Heart left ventricle (tissue), 16 donors: ENCODE data around the gene TTC3. TPM values are rescaled to one million over a fixed set of nuclear protein-coding genes. Genes with fewer than 3 reads are reported as not detected.
A peak's percentile ranks its signal among the peaks of the same experiment; 100 is the strongest.

Experiments used
- ATAC-seq, 4 donors: fragments of 200-7000 bp; cut with Tn5 transposase; one replicate each; pipeline ENCODE4 v1.9.1; 2020 to 2022; ENCODE audit warnings: moderate library complexity in 4 of 4, mild to moderate bottlenecking in 3 of 4, moderate number of reproducible peaks in 1 of 4
- DNase-seq, 5 donors: peaks; one replicate each; pipeline ENCODE4 v3.0.0-alpha.2; 2020
- H3K27ac ChIP-seq, 12 donors: fragments of 200-600 bp; sonication (generic) in 4 of 12; one replicate each; pipeline versions ENCODE4 v1.5.0 to v1.8.0; 2016 to 2022; ENCODE audit warnings: mild to moderate bottlenecking in 2 of 12
- H3K27me3 ChIP-seq, 9 donors: fragments of 200-600 bp; sonication (generic) in 2 of 9; one replicate each; pipeline versions ENCODE4 v1.5.1 to v1.8.0; 2016 to 2022; ENCODE audit warnings: mild to moderate bottlenecking in 3 of 9
- H3K36me3 ChIP-seq, 9 donors: fragments of 200-600 bp; sonication (generic) in 2 of 9; one replicate each; pipeline versions ENCODE4 v1.5.0 to v1.8.0; 2018 to 2022; ENCODE audit warnings: mild to moderate bottlenecking in 2 of 9
- H3K4me1 ChIP-seq, 12 donors: fragments of 200-600 bp; sonication (generic) in 4 of 12; one replicate each; pipeline versions ENCODE4 v1.5.0 to v1.8.0; 2016 to 2022; ENCODE audit warnings: mild to moderate bottlenecking in 3 of 12
- H3K4me3 ChIP-seq, 12 donors: fragments of 200-600 bp; sonication (generic) in 4 of 12; one replicate each; pipeline versions ENCODE4 v1.5.0 to v1.8.0; 2017 to 2022; ENCODE audit warnings: mild to moderate bottlenecking in 9 of 12, moderate library complexity in 4 of 12
- H3K9me3 ChIP-seq, 12 donors: fragments of 200-600 bp; sonication (generic) in 4 of 12; one replicate each; pipeline versions ENCODE4 v1.5.0 to v1.8.0; 2016 to 2022; ENCODE audit warnings: mild to moderate bottlenecking in 1 of 12
- CTCF ChIP-seq, 12 donors: fragments of 200-600 bp; sonication (generic) in 4 of 12; IDR thresholded peaks; one replicate each; pipeline versions ENCODE4 v1.5.0 to v1.8.0; 2018 to 2022; ENCODE audit warnings: antibody characterized with exemption in 12 of 12, mild to moderate bottlenecking in 5 of 12
- POLR2A ChIP-seq, 2 donors: fragments of 450-650 bp; IDR thresholded peaks; one replicate each; pipeline ENCODE4 v1.6.1; 2017; ENCODE audit warnings: antibody characterized with exemption in 2 of 2, mild to moderate bottlenecking in 2 of 2, moderate library complexity in 2 of 2
- WGBS, 4 donors: extraction: QIAGEN DNeasy Blood & Tissue Kit in 2 of 4; methylation state at CpG; one replicate each; pipeline versions ENCODE4 v1.1.5 to v1.1.7; 2013 to 2018; 5-methylcytosine and 5-hydroxymethylcytosine counted together
- intact Hi-C, 10 donors: fragments of 100-400 bp; cut with DNase I; formaldehyde crosslinking; loops; one replicate each; pipeline versions ENCODE4 v1.11.1 to v1.14.2; 2022
- polyA plus RNA-seq, 2 donors: library from polyadenylated mRNA; stranded (reverse); fragments of 200-250 nt; gene quantifications; one replicate each; pipeline ENCODE4 v1.2.3, GENCODE V29; 2013
- total RNA-seq, 9 donors: library from RNA; depleted of rRNA in 2 of 9; stranded (reverse); fragments of >200 nt in 2 of 9; fragmentation: NEBNext Ultra II Directional in 3 of 9; extraction: Animal tissue kit (Norgen Biotek cat#: 25700) in 3 of 9; gene quantifications; one replicate each; pipeline versions ENCODE4 v1.1.0 to v1.2.4, GENCODE V29; 2016 to 2023
- donor health status: ischemic (EF 13 %, LVEDD 7.1; RV severe dilation, severe dysfunction).
- donor health status: healthy with polysubstance abuse.
- donor health status: DM: no; HTN: yes; CAD: no.
- donor health status: DM: no; HTN: no; CAD: no.
- donor health status: ischemic (EF 25% LVEDD 6.9; RV normal size, moderate dysfunction).
- donor health status: ischemic (EF 25% LVEDD 5.7; RV mildly dilated, moderate dysfunction).
- donor health status: healthy.
- donor health status: DM: yes; HTN: yes; CAD: no.
- donor health status: ischemic (EF 35%, LVEDD 5.7; RV mildly dilated, moderate dysfunction).
- donor health status: nonischemic (EF 11% LVEDD 7.7; RV severe dilation, severe dysfunction).
- donor health status: DM: yes; HTN: yes; CAD: no.
- donor health status: PGD.
- donor health status: ischemic (EF 29% LVEDD 5.4; RV normal size, mild dysfunction).
- donor health status: nonischemic (EF 23%, LVEDD 6.1; RV moderate dilation, normal function).

TTC3 gene
- total and polyA plus RNA-seq, 11 donors = 15.2 to 72.1 (median 44.5) TPM

DNA sequence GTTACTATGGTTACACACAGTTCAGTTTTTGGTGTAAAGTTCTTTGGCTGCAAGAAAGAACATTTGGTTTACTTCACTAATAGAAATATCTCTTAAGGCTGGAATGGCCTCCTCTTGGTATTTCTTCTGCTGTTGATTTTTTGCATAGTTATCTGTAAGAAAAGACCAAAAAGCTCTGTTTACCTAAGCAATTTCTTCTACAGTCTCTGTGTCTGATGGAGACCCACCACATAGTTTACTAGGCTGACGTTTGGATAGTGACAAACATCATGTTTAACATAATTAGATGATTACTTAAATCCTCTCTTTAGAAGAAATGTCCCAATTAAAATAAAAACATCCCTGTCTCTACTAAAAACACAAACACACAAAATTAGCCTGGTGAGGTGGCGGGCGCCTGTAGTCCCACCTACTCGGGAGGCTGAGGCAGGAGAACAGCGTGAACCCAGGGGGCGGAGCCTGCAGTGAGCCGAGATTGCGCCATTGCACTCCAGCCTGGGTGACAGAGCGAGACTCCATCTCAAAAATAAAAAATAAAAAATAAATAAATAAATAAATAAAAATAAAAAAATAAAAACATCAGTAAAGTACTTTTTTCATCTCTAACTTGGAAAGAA is 7.4 kb upstream of the TTC3 start:
- peaks cover 0 to 10% (median 0%) of the 10 kb centered on the region in 12 donors for H3K9me3 ChIP-seq
- 96 to 98% (median 97%) methylated on average over 9 of the region's 9 CpGs for WGBS, 4 donors
- no peak overlapping the region for H3K4me3 ChIP-seq
- no peak for DNase-seq
- no peaks in the 10 kb centered on the region for H3K27me3 ChIP-seq
- intact Hi-C loops = no loop called here
- H3K4me1 ChIP-seq = peaks cover 0 to 4% (median 0%) of the 10 kb centered on the region in 12 donors
- TF ChIP-seq CTCF (IDR thresholded peaks at IDR 0.05) (no peak), POLR2A (IDR thresholded peaks at IDR 0.05) (no peak)
- no peak overlapping the region for H3K27ac ChIP-seq
- no peak for ATAC-seq
- peaks cover 0 to 52% (median 40%) of the 10 kb centered on the region in 9 donors for H3K36me3 ChIP-seq

- TF ChIP-seq CTCF (IDR thresholded peaks at IDR 0.05) (no peak), POLR2A (IDR thresholded peaks at IDR 0.05) (no peak)
- intact Hi-C loops = loop anchor here in 6 of 10 donors (1.0 to 10.0 kb wide), 5 partner anchors 77 to 197 kb away; no protein-coding TSS in a partner anchor
- 24 to 34% (median 32%) methylated on average over 12 of the region's 12 CpGs for WGBS, 4 donors
- DNase-seq (peak in 4 of 5 donors; percentile 25 to 62 (median 40)), ATAC-seq (peak in 3 of 4 donors; percentile 2 to 27 (median 19))
- peaks cover 0 to 31% (median 22%) of the 10 kb centered on the region in 9 donors for H3K36me3 ChIP-seq
- H3K27ac ChIP-seq = peak overlapping the region; percentile 92 to 100 (median 99)
- peaks cover 0 to 10% (median 0%) of the 10 kb centered on the region in 12 donors for H3K9me3 ChIP-seq
- peak overlapping the region; percentile 67 to 96 (median 80) for H3K4me3 ChIP-seq
- no peaks in the 10 kb centered on the region for H3K27me3 ChIP-seq
- H3K4me1 ChIP-seq = peaks cover 0 to 31% (median 18%) of the 10 kb centered on the region in 12 donors
Observed at GRCh38 chr21:37071561-37072273, 1.3 kb upstream of the TTC3 start.

DNA sequence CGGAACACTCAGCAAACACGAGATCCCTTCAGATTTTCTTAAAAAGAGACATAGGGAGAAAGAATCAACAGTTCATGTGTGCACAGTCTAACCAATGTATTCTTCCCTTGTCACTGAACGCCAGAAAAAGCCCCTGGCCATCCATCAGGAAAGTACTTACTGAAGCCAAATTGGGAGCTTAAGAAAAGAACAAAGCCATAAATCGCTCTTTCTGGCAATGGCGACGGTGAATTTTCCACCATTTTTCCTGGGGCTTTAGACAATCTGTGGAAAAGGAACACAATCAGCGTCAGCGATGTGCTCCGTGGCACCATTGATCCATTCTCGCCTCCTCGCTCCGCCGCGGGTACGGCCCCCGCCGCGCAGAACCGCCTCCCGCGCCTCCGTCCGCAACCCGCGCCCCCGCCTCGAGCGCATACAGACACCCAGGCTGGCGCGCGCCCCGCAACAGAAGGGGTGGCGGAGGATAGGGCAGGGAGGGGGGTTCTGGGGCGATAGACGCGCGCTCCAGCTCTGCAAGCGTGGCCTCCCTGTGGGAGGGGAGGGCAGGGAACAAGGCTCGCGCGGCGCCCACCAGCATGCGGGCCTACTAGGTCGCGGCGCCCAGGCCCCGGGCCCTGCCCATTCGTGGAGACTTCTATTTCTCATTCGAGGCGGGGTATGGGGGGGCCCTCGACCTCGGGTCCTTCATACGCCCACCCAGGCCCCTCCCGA is 623 bp upstream of the TTC3 start:
- Histone ChIP-seq H3K4me3 (peak overlapping the region; percentile 67 to 96 (median 80)), H3K4me1 (peaks cover 0 to 31% (median 18%) of the 10 kb centered on the region in 12 donors), H3K27me3 (no peaks in the 10 kb centered on the region), H3K36me3 (peaks cover 0 to 25% (median 17%) of the 10 kb centered on the region in 9 donors), H3K27ac (peak overlapping the region; percentile 92 to 100 (median 99)), H3K9me3 (peaks cover 0 to 10% (median 0%) of the 10 kb centered on the region in 12 donors)
- peak in 4 of 5 donors; percentile 81 to 93 (median 84) for DNase-seq
- intact Hi-C loops = loop anchor here in 6 of 10 donors (1.0 to 10.0 kb wide), 5 partner anchors 78 to 196 kb away; no protein-coding TSS in a partner anchor
- TF ChIP-seq CTCF (IDR thresholded peaks at IDR 0.05) = no peak
- no peak for TF ChIP-seq POLR2A (IDR thresholded peaks at IDR 0.05)
- ATAC-seq = peak; percentile 56 to 84 (median 70)
- 0 to 2% (median 1%) methylated on average over 33 to 54 of the region's 54 CpGs for WGBS, 4 donors
